ENCODE measurements around the gene CR1L.

DNA sequence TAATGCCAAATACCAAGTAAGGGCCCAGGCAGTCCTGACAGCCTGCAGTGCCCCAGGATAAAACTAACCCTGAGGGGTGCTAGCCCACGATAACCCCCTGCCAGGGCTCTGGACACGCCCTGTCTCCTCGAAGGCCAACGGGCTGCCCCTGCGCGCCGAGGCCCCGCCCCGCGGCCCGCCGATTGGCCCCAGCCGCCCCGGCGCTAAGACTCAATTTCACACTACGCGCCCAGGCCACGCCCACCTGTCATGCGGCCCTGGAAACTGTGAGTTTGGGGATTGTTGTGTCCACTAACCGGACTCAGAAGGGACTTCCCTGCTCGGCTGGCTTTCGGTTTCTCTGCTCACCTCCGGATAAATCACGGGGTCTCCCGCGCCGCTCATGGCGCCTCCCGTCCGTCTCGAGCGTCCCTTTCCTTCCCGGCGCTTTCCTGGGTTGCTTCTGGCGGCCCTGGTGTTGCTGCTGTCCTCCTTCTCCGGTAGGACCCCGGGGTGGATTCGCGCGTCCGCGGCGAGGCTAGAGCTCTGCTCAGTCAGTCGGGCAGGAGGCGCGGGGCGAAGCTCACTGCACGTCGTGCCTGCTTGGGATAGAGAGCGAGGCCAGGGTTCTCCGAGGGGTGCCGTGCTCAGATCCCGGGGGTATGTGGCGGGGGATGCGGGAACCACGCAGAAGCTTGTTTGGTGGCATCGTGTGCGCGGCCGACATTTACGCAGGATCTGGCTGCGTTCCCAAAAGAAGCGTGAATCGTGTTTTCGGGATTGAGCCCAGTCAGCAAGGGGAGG lies at the start of gene CR1L:
- TF ChIP-seq YY1 (IDR thresholded peaks at IDR 0.05; ENCODE audit: insufficient read depth, insufficient read length) (no peak), SUZ12 (IDR thresholded peaks at IDR 0.05; ENCODE audit: extremely low read depth, insufficient read depth, insufficient read length) (no peak), ZNF274 (IDR thresholded peaks at IDR 0.05; ENCODE audit: low read depth, low read length) (no peak)
